Measurements from ENCODE around the gene CPN2.
A peak's percentile ranks its signal among the peaks of the same experiment; 100 is the strongest.

The CPN2 gene, protein sequence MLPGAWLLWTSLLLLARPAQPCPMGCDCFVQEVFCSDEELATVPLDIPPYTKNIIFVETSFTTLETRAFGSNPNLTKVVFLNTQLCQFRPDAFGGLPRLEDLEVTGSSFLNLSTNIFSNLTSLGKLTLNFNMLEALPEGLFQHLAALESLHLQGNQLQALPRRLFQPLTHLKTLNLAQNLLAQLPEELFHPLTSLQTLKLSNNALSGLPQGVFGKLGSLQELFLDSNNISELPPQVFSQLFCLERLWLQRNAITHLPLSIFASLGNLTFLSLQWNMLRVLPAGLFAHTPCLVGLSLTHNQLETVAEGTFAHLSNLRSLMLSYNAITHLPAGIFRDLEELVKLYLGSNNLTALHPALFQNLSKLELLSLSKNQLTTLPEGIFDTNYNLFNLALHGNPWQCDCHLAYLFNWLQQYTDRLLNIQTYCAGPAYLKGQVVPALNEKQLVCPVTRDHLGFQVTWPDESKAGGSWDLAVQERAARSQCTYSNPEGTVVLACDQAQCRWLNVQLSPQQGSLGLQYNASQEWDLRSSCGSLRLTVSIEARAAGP

GRCh38 chr3:194351080-194351672 is at the start of gene CPN2:
Gene CPN2, minus strand, starts transcription at chr3:194351328. Its CDS starts 8,626 bp downstream, at chr3:194342702.
- no peak for DNase-seq (ENCODE audit: low spot score)

GRCh38 chr3:194399874-194400411 is 48.8 kb upstream of the CPN2 start:
- no peak for DNase-seq (ENCODE audit: low spot score)

DNA sequence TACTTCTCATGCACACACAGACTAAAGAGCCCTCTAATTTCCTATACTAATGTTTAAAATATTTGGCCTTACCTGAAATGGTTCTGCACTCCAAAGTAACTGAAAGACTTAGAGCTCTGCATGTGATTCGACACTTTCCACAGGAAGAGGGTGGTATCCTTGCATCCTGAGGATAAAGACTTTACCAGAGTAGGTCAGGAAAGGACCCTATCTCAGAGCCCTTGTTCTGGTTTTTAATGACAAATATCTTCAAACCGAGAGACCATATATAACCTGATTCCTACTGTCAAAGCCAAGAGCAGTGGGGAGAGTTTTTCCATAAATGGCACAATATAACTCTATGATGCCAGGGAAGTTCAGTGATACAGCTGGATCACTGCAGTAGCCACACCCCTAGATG is 48.0 kb upstream of the CPN2 start, which contains the start of gene GP5:
TSS of gene GP5 (minus strand) at position 101 of the 400 bp plus-strand sequence. CDS start 984 bp downstream, outside the sequence.
- no peak for DNase-seq (ENCODE audit: low spot score)

DNA sequence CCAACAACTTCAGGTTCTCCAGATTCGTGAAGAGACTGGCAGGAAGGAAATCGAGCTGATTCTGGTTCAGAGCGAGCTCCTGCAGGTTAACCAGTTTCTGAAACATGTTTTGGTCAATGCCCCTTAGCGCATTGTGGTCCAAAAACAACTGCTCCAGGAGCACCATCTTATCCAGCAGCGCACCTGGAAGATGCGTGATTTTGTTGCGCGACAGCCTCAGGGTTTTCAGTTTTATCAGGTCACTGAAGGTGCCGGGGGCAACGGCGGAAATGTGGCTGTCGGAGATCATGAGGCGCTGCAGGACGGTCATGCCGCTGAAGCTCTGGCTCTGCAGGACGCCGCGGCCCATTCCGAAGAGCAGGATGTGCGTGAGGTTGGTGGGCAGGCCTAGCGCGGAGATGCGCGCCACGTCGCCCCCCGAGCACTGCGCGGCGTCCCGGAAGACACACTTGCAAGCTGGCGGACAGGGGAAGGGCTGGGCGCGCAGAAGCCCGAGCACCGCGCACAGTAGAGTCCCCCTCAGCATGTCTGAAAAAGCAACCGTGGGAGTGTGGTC is 46.7 kb upstream of the CPN2 start:
- no peak for DNase-seq (ENCODE audit: low spot score)

GRCh38 chr3:194396859-194397756 is 46.0 kb upstream of the CPN2 start:
- DNase-seq (ENCODE audit: low spot score) = no peak

DNA sequence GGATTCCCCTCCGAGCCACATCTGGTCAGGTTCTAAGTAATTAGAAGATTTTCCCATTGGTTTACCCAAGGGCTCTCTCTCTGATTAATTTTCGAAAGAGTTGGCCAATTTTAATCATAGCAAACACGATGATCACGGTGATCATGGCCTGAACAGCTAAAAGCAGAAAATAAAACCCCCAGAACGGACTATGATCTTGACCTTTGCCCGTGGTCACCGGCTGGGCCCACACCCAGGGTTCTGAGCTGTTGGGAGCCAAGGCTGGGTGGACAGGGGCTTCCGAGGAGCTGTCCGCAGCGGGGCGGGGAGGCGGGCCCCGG is 45.4 kb upstream of the CPN2 start:
- DNase-seq (ENCODE audit: low spot score) = no peak

DNA sequence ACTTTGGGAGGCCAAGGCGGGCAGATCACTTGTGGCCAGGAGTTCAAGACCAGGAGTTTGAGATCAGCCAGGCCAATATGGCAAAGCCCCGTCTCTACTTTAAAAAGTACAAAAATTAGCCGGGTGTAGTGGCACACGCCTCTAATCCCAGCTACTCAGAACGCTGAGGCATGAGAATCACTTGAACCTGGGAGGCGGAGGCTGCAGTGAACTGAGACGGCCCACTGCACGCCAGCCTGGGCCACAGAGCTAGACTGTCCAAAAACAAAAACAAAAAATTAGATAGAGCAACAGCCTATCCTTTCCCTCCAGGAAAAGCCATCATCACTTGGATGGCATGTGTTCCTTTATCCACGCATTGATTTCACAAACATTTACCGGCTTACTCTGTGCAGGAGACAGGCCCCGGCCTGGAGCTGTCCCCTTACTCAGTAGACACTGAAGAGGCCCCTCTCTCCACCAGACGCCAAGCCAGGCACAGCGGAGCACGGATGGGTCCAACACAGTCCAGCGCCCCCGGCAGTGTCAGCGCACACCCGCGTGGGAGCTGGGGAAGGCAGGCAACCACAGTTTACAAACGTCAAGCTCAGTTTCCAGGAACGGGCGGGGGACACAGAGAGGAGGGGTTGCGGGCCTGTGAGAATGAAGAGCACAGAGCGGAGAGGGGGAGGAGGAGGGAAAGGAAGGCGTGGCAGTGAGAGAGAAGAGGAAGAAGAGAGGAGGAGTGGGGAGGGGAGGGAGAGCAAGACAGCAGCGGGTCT is 44.8 kb upstream of the CPN2 start:
- DNase-seq (ENCODE audit: low spot score) = no peak

DNA sequence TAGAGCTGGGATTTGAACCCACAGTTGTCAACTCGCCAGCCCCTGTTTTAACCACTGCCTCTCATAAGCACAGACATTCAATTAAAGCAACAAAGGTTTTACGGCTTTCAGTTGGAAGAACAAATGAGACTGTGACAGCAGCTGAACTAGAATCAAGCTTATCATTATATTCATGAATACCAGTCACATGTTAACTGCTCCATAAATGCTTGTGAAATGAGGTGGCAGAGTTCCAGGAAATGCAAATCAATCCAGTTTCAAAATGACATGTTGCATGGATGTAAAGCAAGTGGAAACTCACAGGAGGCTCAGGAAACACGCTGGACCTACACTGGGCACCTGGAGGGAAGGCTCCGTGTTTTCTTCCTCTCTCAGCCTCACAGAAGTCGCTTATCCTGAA is 44.1 kb upstream of the CPN2 start:
- peak; percentile 70 for DNase-seq (ENCODE audit: low spot score)

GRCh38 chr3:194392576-194392975 is 41.4 kb upstream of the CPN2 start:
- no peak for DNase-seq (ENCODE audit: low spot score)

DNA sequence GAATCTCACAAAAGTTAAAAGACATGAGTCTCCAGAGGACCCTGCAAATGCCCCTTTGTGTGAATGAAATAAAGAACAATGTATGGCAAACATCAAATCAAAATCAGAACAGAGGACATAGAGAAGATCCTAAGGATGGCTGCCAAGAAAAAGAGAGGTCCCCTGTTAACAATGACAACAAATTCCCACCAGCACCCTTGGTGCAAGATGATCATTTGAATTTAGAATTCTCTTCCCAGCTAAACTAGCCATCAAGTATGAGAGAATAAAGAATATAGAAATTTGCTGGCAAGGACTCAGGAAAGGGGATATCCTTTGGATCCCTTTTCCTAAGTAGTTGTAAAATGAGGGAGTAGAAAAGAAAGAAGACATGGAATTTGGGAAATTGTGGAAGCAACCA is 39.7 kb upstream of the CPN2 start:
- DNase-seq (ENCODE audit: low spot score) = no peak

DNA sequence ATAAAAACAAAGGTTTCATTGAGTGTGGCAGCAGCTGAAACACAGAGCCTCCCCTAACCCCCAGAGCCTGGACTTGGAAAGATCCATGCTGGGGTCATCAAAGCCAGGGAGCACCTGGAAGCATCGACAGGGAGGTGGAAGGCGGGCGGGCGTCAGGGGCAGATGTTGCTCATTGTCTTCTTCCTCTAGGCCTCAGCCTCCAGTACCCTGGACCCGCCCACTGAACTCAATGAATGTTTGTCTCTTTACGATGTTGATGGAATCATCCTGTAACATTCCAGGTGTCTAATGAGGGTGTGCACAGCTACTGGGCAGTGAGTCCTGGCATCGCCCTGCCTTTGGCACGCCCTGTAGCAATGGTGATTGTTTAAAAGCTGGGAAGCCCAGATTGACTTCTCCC is 38.1 kb upstream of the CPN2 start:
- no peak for DNase-seq (ENCODE audit: low spot score)

DNA sequence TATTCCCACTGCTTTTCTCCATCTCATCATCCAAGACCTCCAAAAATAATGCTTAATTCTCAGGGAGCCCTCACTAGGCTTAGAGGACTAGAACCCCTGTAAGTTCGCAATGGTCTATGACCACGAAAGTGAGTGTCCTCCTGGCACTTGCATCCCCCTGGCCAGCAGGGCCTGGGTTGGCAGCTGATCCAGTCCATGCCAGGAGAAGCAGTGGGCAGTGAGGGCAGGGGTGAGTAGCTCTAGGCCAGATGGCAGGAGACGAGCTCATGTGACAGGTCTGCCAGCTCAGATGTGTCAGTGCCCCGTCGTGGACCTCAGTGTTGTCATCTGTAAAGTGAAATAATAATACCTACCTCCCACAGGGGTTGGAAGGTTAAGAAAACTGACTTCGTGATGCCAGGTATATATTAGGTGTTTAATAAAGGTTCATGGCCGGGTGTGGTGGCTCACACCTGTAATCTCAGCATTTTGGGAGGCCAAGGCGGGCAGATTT is 36.8 kb upstream of the CPN2 start:
- no peak for DNase-seq (ENCODE audit: low spot score)

GRCh38 chr3:194387276-194387675 is 36.1 kb upstream of the CPN2 start:
- no peak for DNase-seq (ENCODE audit: low spot score)

- no peak for DNase-seq (ENCODE audit: low spot score)
Measured at GRCh38 chr3:194386648-194387047, 35.5 kb upstream of the CPN2 start.

DNA sequence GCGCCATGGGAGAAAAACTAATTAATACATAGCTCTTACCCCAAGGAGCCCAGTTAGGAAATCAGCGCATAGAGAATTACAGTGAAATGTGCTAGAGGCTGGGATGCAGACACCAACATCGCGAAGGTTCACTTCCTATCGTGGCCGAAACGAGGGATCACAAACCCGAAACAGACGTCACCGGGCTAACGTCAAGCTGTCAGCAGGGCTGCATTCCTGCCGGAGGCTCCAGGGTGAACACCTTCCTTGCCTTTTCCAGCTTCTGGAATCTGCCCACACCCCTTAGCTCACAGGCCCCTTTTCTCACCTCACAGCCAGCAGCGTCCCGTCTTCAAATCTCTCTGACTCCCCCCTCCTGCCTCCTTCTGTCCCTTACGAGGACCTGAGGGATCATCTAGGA is 34.9 kb upstream of the CPN2 start:
- DNase-seq (ENCODE audit: low spot score) = no peak

DNA sequence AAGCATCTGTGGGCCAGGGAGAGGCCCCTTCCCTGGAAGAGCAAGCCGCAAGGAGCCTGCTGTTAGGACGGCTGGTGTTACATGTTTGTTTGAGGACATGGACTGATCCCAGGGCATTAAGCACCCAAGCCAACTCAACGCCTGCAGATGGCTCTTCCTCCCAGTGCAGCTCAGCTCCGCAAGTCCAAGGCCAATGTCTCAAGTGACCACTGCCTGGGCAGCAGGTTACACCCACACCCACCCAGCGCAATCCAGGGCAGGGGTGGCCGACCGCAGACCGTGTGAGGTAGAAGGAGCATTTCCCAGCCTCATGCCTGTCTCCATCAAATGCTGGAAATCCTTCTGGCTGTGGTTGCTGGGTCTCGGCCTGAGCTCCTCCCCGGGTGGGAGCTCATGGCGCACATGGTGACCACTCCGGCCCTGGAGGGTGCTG is 33.5 kb upstream of the CPN2 start:
- DNase-seq (ENCODE audit: low spot score) = no peak

DNA sequence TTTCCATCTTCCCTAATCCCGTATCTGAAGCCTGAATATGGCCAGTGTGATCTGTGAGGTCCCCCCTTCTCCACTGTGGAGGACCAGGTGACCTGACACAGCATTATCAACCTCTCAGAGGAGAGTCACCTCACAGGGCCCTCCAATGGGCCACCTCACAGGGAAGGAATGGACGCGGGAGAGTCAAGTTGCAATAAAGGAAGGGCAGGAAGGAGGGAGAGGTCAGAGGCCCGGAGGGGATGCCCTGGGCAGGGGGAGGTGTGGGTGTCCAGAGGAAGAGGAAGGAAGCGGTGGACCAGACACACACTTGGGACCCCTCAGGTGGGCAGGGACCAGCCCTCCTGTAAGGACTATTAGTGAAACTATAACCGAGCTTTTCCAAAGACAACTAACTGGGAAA is 33.0 kb upstream of the CPN2 start:
- DNase-seq (ENCODE audit: low spot score) = no peak

DNA sequence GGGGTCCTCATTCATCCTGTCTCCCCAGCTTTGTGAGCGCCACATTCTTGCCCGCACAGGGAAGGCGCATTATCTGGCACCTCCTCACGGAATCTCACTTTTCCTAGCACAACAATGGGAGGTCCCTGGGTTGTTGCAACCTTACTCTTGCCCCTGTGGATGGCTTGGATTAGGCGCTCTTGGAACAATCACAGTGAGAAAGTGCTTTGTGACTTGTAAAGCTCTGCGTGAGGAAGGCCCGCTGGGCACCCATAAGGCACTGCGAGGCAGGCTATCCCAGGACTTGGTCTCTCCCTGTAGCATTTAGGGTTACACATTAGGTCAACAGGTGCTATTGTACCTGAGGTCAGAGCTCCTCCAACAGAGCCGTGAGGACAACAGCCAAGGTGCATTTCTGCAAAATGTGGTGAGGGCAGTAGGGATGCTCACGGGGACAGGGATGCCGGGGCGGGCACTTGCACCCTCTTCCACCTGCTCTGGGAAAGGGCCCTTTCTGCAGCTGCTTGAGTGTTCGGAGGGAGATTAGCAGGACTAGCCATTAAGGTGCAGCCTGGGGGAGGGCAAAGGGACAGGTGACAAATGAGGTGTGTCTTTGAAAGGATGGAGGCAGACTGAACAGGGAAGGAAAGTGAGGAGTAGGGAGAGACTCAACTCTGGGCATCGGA is 32.3 kb upstream of the CPN2 start:
- no peak for DNase-seq (ENCODE audit: low spot score)

DNA sequence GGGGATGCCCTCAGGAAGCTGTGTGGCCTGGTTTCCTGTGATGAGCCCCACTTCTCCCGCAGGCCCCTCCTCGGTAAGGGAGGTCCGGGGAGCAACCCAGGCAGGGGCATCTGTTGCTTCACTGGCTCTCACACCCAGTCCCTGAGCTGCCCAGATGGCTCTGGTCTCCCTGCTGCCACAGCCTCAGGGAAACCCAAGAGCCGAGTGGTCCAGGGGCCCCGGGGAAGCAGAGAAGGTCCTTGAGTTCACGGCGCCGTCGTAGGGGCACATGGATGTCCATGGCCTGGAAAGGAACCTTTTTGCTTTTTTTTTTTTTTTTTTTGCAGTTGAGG is 31.7 kb upstream of the CPN2 start:
- DNase-seq (ENCODE audit: low spot score) = no peak

GRCh38 chr3:194382196-194382891 is 31.2 kb upstream of the CPN2 start:
- no peak for DNase-seq (ENCODE audit: low spot score)

Data from COLO829 (cell line).